AG10803 (cell line): ENCODE data around the gene MNAT1.

Source experiments
- DNase-seq: peaks from one replicate; pipeline ENCODE4 v3.0.0; 2010; ENCODE audit warnings: low read depth
- H3K4me3 ChIP-seq: 2 replicates; pipeline ENCODE4 v1.5.1; 2011; ENCODE audit warnings: mild to moderate bottlenecking, low read length, control low read depth
- CTCF ChIP-seq: conservative IDR thresholded peaks from 2 replicates; pipeline ENCODE4 v1.5.1; 2011; ENCODE audit warnings: mild to moderate bottlenecking, low read length, control low read depth, inconsistent platforms

MNAT1 gene

GRCh38 chr14:60922050-60922449 is 187.5 kb downstream of the MNAT1 start:
- no peak overlapping the region for H3K4me3 ChIP-seq
- no peak for DNase-seq
- no peak for TF ChIP-seq CTCF

- no peak overlapping the region for H3K4me3 ChIP-seq
- no peak for DNase-seq
- TF ChIP-seq CTCF = no peak
Observed at GRCh38 chr14:60925286-60925685, 190.7 kb downstream of the MNAT1 start.

- no peak for DNase-seq
- no peak overlapping the region for H3K4me3 ChIP-seq
- TF ChIP-seq CTCF = no peak
Observed at GRCh38 chr14:60926002-60926401, 191.4 kb downstream of the MNAT1 start.

GRCh38 chr14:60931218-60931617 is 196.7 kb downstream of the MNAT1 start:
- no peak overlapping the region for H3K4me3 ChIP-seq
- TF ChIP-seq CTCF = no peak
- no peak for DNase-seq

- no peak overlapping the region for H3K4me3 ChIP-seq
- TF ChIP-seq CTCF = no peak
- no peak for DNase-seq
Observed at GRCh38 chr14:60933920-60934655, 199.5 kb downstream of the MNAT1 start.

- TF ChIP-seq CTCF = no peak
- H3K4me3 ChIP-seq = no peak overlapping the region
- DNase-seq = no peak
Observed at GRCh38 chr14:60935319-60935718, 200.8 kb downstream of the MNAT1 start.

GRCh38 chr14:60943637-60944032 is 209.1 kb downstream of the MNAT1 start:
- H3K4me3 ChIP-seq = no peak overlapping the region
- TF ChIP-seq CTCF = no peak
- DNase-seq = no peak
